Upper lobe of left lung (tissue), 4 donors: ENCODE measurements around the gene RHBDL1.
A peak's percentile ranks its signal among the peaks of the same experiment; 100 is the strongest.

Source experiments
- POLR2A ChIP-seq, 4 donors: fragments of 450-650 bp; IDR thresholded peaks; one replicate each; pipeline ENCODE4 v1.5.1; 2016 to 2017; ENCODE audit warnings: antibody characterized with exemption in 4 of 4, mild to moderate bottlenecking in 2 of 4
- TF ChIP-seq, protein P1 (sequence below), 6 experiments: fragments of 450-650 bp in 4 of 6; fragments of 200-600 bp in 2 of 6; sonication (generic) in 2 of 6; IDR thresholded peaks; one replicate each; pipeline ENCODE4 v1.5.1; 2016 to 2019; ENCODE audit warnings: antibody characterized with exemption in 6 of 6

DNA sequence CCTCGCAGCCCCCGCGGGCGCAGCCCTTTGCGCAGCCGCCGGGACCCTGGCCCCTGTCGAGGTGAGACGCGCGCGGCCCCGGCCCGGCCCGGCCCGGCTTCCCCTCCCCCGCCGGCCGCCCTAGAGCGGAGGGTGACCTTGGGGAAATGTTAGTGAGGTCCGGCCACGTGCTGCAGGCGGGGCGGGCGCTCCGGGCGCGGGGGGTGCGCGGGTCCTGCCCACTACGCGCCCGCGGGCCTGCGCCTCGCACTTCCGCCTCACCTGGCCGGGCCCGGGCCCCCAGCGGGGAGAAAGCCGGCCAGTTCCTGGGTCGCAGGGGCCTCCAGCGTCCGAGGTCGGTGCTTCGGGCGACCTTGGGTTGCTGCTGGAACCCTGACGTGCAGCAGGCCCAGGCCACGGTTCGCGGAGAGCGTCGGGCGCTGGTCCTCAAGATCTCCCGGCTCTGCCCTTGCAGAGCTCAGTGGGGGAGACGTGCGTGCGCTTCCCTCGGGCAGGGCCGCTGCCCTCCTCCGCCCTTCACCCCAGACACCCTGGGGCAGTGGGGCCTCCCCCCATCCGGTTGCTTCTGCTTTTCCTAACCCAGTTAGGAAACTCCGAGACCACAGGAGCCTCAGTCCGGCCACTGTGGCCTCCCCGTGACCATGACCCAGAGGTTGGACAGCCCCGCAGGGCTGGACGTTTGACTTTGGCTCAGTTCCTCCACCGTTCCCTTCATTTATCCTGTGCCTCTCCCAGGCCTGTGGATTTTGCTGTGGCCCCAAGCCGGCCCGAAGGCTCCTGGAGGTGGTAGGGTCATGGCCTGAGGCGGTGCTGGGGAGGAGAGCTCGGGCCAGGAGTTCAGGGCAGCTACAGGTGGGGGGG lies 33.1 kb upstream of the RHBDL1 start:
- peak in 1 of 4 donors; percentile 50 for TF ChIP-seq POLR2A (IDR thresholded peaks at IDR 0.05)
- TF ChIP-seq, protein P1, sequence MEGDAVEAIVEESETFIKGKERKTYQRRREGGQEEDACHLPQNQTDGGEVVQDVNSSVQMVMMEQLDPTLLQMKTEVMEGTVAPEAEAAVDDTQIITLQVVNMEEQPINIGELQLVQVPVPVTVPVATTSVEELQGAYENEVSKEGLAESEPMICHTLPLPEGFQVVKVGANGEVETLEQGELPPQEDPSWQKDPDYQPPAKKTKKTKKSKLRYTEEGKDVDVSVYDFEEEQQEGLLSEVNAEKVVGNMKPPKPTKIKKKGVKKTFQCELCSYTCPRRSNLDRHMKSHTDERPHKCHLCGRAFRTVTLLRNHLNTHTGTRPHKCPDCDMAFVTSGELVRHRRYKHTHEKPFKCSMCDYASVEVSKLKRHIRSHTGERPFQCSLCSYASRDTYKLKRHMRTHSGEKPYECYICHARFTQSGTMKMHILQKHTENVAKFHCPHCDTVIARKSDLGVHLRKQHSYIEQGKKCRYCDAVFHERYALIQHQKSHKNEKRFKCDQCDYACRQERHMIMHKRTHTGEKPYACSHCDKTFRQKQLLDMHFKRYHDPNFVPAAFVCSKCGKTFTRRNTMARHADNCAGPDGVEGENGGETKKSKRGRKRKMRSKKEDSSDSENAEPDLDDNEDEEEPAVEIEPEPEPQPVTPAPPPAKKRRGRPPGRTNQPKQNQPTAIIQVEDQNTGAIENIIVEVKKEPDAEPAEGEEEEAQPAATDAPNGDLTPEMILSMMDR (IDR thresholded peaks at IDR 0.05): peak in 1 of 6 experiments; percentile 6
